HG02852 (cell line): ENCODE data around the gene DPP7.
"Not testable (repeated sequence)": the region's sequence is repeated elsewhere in the genome, so short reads cannot be mapped to it uniquely, and the experiment has no call there.

Source experiments
- ATAC-seq: cut with Tn5 transposase; IDR thresholded peaks from one replicate; pipeline ENCODE4 v1.9.1; 2021; ENCODE audit warnings: mild to moderate bottlenecking, moderate library complexity; ENCODE audit not compliant: unreplicated experiment

The DPP7 gene

DNA sequence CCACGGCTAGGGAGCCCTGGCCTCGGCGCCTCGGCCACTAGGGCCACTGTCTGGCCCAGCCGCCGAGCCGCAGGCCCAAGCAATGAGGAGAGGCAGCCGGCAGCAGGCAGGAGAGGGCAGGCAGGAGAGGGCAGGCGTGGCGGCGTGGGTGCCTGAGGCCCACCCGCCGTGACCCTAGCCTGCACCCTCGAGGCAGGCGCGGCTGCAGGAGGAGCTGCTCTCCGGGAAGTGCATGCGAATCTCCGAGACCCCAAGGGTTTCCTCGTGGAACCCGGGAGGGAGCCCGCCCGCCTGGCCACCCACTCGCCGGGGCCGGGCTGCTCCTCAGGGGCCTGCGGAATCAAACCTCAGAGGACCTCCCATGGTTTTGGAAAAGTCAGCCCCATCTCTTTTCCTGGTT is 33.7 kb upstream of the DPP7 start:
- ATAC-seq, result no peak

GRCh38 chr9:137147793-137148160 is 33.2 kb upstream of the DPP7 start:
- no peak for ATAC-seq

DNA sequence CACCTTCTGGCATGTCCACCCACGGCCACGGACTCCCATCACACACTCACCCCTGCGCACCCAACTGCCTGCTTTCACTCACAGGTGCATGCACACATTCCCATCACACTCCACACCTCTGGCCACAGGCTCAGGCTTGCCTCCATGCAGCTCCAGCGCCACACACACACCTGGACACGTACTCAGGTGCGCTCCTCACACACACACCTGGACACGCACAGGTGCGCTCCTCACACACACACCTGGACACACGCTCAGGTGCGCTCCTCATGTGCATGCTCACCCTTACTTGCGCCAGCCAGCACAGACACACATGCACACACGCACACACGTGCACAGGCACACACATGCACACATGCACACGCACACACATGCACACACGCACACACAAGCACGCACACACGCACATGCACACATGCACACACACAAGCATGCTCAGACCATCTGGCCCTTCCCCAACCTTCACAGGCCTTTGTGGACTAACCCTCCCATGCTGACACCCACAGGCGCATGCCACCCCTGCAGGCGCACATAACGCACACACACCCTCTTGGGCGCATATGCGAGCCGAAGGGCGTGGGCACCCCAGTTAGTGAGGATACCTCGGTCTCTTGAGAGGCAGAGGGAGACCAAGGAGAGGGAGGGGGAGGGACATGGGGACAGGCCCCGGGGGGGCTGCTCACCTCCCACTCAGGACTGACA is 32.7 kb upstream of the DPP7 start:
- no peak for ATAC-seq

DNA sequence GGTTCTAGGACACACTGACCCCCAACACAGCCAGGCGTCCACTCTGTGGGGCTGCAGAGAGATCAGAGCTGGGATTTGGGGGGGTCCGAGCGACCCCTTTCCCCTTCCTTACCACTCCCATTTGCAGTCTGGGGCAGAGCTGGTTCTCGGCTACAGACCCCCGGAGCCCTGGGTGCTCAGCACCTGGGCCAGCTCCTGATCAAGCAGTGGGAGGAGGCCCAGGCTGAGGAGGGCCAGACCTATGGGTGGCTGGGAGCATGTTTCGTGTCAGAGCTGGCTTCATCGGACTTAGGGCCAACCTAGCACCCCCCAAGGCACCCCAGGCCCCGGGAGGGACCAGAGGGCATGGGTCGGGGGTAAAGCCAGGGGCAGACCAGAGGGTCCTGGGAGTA is 32.0 kb upstream of the DPP7 start:
- ATAC-seq, result no peak

- ATAC-seq, result no peak
These were observed 31.4 kb upstream of the DPP7 start for GRCh38 chr9:137145731-137146526.

DNA sequence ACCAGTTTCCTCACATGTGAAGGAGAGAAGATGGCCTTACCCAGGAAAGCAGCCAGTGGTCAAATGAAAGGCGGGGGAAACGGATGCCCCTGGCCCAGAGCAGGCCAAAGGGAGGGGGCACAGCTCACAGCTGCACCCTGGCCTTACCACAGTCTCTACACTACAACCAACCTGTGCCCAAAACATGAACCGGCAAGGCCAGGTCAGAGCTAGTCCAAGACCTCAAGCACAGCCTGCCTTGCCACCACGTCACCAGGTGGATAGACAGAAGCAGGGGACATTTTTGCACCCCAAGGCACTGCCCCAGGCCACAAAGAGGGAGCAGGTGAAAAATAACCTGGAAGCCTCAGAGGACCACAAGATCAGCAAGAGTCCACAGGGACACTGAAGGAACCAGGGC is 28.9 kb upstream of the DPP7 start:
- ATAC-seq, result no peak

GRCh38 chr9:137141976-137142936 is 27.7 kb upstream of the DPP7 start:
- no peak for ATAC-seq

DNA sequence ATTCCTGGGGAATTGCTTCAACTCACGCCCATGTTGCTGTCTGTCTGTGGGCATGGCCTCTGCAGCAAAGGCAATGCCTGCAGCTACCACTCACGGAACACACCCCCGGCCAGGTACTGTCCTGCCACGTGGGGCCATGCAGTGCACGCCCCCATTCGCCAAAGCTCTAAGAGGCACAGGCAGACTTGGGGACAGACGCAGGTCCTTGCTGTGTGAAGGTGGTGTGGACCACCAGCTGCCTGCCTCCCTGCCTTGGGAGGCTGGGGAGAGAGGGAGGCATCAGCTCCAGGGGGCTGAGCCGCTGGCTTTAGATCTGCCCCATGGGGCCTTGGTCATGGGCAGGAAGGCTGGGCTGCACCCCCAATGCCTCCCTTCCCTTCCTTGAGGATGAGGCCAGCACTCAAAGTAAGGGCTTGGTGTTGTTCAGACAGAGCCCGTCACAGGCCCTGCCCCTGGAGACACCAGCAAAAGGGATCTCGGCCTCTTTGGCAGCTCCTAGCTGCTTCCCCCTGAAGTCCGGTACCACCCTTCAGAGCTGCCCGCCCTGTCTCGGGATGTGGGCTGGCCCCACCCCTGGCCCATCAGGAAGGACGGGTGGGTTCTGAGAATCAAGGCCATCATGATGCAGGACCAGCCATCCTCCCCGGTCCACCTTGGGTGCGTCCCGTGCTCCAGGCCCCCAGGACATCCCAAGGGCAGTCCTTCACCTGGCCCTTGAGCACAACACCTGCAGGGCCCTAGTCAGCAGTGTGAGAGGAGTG is 26.7 kb upstream of the DPP7 start:
- ATAC-seq, result no peak

GRCh38 chr9:137140151-137141012 is 25.8 kb upstream of the DPP7 start:
- ATAC-seq, result no peak

GRCh38 chr9:137139468-137140150 is 25.1 kb upstream of the DPP7 start:
- no peak for ATAC-seq

DNA sequence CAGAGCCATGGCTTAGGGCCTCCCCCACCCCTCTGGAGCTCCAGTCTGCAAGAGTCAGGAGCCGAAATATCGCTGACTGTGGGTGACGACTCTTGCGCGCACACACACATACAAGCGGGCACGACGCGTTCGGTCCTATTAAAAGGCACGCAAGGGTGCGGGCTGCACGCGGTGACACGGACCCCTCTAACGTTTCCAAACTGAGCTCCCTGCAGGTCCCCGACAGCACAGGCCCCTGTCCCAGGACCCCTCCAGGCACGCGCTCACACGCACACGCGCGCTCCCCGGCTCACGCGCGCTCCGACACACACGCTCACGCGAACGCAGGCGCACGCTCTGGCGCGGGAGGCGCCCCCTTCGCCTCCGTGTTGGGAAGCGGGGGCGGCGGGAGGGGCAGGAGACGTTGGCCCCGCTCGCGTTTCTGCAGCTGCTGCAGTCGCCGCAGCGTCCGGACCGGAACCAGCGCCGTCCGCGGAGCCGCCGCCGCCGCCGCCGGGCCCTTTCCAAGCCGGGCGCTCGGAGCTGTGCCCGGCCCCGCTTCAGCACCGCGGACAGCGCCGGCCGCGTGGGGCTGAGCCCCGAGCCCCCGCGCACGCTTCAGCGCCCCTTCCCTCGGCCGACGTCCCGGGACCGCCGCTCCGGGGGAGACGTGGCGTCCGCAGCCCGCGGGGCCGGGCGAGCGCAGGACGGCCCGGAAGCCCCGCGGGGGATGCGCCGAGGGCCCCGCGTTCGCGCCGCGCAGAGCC is 24.4 kb upstream of the DPP7 start, which contains the start of gene GRIN1:
GRIN1 (plus strand) TSS at position 433 of the 746 bp plus-strand sequence. CDS start 333 bp downstream, outside the sequence.
- ATAC-seq, result no peak

DNA sequence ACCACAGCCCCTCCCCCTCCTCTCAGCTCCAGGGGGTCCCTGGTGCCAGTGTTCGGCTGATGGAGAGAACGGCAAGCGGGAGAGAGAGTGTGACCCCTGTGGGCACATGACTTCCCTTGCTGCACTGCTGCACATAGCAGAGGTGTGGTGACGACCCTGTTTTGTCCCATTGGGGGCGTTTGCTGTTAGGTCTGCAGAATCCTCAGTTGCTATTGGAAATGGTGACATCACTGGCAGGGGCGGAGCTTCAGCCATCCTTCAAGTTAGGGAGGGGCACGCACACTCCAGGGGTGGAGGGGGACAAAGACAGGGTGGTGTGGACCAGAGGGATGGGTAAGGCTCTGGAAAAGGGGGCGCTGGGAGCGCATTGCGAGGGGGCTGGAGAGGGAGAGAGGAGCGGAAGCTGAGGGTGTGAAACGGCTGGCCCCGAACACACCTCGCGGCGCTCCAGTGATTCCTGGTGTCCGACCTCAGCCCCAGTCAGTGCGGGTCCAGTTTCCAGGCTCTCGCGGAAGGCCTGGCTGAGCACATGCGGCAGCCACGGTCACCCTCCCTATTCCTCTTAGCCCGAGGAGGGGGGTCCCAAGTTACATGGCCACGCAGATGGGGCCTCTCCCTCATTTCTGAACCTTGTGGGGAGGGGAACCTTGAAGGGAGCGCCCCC is 23.7 kb upstream of the DPP7 start:
- no peak for ATAC-seq

DNA sequence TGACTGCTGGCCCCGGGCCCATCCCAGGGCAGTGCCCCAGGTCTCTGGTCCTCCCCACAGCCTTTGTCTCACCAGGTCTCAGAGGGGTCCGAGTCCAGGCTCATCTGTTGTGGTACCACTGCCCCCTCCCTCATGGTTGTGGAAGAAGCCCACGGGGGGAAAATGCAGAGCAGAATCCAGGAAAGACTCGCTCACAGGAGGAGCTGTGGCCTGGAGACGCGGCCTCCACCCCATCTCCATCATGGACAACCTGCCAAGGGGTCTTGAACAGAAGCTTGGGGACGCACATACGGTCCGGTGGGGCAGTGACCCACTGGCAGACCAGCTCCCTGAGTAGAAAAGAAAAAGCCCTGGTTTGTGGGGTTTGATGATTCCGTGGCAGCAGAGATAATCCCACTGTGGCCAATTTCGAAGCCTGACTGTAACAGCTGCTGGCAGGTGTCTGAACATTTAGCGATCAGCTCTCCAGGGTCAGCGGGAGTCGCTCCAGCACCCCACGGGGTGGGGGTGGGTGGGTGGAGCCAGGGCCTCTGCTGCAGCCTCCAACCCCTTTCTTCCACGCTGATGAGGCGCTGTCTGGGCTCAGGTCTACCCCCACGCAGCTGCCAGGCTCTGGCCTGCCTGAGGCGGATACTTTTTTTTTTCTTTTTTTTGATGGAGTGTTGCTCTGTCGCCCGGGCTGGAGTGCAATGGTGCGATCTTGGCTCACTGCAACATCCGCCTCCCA is 22.5 kb upstream of the DPP7 start:
- no peak for ATAC-seq

- ATAC-seq, result no peak
These were observed 21.8 kb upstream of the DPP7 start for GRCh38 chr9:137136261-137136880.

DNA sequence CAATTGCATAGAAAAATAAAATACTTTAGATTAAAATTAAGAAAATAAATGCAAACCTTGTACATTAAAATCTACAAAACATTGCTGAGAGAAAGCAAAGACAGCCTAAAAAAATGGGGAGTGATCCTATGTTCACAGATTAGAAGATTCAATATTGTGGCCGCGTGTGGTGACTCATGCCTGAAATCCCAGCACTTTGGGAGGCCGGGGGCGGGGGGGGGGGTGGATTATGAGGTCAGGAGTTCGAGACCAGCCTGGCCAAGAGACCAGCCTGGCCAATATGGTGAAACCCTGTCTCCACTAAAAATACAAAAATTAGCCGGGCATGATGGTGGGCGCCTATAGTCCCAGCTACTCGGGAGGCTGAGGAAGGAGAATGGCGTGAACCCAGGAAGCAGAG is 20.6 kb upstream of the DPP7 start:
- not testable (repeated sequence) for ATAC-seq

DNA sequence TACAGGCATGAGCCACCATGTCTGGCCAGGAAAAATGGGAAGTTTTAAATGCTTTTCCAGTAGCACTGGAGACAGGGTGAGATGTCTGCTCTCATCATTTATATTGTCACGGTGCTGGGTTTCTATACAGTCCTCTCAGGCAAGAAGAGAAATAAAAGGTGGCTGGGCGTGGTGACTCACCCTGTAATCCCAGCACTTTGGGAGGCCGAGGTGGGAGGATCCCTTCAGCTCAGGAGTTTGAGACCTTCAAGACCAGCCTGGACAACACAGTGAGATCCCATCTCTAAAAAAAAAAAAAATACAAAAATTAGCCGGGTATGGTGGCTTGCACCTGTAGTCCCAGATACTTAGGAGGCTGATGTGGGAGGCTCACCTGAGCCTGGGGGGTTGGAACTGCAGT is 19.7 kb upstream of the DPP7 start:
- no peak for ATAC-seq
